GM21786 (cell line): ENCODE data around the gene FIS1.
"Not testable (repeated sequence)": the region's sequence is repeated elsewhere in the genome, so short reads cannot be mapped to it uniquely, and the experiment has no call there.

ENCODE experiments used
- ATAC-seq: cut with Tn5 transposase; IDR thresholded peaks from one replicate; pipeline ENCODE4 v1.9.1; 2021; ENCODE audit not compliant: unreplicated experiment

The FIS1 gene

DNA sequence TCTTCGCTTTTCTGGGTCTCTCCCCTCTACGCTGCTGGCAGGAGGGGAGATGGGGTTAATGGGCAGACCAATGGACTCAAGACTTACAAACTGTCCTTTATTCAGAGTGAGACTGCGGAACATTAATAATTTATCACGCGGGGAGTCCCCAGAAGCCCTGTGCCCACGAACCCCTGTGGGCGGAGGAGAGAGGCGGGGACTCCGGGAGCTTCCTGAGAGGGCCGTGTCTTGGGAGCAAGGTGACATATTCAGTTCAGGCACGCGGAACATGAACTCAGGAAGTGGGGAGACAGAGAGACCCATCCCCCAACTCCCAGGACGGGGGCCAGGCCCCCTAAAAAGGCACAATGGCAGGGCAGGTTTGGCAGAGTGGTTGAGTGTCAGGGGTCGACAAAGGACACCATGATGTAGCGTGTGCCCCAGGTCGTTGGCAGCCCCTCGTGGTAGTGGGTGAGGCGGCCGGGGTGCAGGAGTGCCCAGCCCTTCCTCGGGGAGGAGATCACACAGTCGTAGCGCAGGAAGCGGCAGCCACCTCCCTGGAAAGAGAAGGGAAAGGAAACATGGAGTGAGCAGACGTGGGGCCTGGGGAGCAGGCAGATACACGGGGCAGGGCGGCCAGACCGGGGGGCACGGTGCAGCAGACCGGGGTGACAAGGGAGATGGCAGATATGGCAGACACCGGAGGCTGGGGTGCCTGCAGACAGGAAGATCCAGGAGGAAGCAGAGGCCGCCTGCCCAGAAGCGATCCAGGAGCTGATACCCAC is 38.8 kb downstream of the FIS1 start:
- no peak for ATAC-seq

DNA sequence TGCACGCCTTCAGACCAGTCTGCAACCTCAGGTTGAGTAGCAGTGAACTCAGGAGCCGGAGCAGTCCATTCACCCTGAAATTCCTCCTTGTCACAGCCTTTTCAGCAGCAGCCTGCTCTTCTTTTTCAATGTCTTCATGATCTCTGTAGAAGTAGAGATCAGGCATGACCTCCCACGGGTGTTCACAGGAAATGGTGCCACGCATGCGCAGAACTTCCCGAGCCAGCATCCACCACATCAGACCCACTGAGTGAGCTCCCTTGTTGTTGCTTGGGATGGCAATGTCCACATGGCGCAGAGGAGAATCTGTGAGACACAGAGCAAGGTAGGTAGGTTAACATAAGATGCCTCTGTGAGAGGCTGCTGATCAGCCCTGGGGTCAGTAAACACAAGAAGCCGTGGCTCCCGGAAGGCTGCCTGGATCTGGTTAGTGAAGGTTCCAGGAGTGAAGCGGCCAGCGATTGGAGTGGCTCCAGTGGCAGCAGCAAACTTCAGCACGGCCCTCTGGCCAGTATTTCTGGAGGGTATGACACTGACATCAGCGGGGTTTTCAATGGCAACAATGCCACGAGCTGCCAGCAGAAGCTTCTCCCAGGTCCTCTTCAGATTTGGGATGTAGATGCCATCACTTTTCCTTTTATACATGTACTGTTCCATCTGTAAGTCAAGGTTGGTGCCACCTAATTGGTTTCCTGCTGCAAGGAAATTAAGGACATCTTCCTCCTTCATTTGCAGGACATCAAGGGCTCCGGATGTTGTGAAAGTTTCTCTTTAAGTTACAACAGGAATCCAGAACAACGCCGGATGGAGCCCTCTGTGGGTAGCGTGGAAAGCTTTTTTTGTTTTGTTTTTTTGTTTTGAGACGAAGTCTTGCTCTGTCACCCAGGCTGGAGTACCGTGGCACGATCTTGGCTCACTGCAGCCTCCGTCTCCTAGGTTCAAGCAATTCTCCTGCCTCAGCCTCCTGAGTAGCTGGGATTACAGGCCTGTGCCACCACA is 40.8 kb downstream of the FIS1 start:
- ATAC-seq, result not testable (repeated sequence)

DNA sequence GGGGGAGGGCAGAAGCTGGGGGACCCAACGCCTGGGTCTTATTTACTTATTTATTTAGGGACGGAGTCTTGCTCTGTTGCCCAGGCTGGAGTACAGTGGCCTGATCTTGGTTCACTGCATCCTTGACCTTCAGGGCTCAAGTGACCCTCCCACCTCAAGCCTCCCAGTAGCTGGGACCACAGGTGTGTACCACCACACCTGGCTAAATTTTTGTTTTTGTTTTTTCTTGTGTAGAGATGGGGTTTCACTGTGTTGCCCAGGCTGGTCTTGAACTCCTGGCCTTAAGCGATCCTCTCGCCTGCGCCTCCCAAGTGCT is 42.3 kb downstream of the FIS1 start:
- ATAC-seq, result no peak

DNA sequence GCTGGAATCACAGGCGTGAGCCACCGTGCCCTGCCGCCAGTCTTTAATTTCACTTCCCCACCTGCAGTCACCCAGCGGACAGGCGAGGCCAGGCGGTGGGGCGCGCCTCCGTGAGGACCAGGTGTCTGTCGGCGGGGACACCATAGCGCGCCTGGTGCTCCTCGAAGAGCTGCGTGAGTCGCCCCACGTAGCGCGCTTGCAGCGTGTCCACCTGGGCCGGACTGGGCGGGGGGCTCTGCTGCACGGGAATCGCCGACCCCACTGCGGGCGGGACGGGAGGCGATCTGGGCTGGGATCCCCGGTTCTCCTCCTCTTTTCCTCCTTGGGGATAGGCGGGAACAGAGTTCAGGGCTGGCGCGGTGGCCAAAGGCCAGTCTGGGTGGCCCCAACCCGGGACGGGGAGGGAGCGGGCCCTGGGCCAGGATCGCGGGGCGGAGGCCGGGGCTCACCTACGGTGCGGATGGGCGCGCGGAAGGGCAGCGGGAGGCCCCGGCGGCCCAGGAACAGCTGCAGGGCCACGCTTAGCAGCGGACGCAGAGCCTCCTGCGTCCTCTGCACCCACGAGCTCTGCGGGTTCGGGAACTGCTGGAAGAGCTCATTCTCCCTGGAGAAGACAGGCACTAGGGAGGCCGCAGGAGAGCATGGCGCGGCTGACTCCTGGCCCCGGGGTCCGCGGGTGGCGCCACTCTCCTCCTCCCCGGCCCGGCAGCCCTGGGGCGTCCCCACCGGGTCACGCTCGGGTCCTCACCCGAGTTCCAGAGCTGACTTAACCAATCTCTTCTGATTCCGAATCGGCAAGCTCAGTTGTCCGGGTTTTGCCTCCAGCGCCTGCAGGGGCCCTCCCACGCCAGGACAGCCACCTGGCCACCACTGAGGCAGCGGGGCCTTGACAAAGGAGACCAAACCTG is 42.9 kb downstream of the FIS1 start:
- ATAC-seq, result no peak

DNA sequence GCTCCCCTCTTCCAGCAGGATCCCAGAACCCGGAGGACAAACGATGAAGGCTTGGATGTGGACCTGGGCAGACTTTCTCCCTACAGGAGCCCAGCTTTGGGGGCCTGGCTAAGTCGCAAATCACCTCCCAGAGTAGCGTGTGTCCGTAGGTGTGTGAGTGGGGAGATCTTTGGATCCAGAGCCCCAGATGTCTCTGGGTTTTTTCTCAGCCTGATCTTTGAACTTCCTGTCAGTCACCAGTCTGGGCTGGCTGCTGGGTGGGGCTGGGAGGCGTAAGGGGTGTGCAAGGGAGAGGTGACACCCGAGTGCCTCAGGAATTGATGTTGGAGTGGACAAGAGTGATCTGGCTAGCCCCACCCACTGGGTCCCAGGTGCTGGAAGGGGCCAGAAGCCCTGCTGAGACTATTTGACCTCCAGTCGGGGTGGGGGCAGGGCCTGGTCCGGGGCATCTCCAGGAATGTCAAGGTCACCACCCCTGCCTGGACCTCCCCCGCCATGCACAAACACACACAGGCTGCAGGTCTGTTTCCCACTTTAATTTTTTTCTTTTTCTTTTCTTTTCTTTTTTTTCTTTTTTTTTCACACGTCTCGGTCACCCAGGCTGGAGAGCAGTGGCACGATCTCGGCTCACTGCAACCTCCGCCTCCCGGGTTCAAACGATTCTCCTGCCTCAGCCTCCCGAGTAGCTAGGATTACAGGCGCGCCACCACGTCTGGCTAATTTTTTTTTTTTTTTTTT is 43.9 kb downstream of the FIS1 start, which contains the start of gene MOGAT3:
TSS of gene MOGAT3 (minus strand) at position 175 of the 738 bp plus-strand sequence. CDS start 182 bp downstream, outside the sequence.
- ATAC-seq, result no peak

DNA sequence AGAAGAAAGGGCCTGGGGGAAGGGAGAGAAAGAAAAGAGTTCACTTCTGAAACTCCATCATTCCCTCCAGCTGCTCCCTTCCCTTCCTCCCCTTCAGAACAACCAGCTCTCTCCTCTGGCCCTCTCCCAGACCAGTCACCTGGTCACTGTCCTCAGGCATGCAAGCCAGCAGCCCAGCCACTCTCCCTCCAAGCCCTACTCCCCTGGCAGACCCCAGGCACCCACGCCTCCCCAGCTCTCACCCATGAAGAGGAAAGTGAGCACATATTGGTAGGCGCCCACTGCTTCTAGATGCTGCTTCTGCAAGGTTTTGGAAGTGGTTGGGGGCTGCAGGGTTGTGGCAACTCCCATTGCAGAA is 44.4 kb downstream of the FIS1 start:
- ATAC-seq, result no peak

DNA sequence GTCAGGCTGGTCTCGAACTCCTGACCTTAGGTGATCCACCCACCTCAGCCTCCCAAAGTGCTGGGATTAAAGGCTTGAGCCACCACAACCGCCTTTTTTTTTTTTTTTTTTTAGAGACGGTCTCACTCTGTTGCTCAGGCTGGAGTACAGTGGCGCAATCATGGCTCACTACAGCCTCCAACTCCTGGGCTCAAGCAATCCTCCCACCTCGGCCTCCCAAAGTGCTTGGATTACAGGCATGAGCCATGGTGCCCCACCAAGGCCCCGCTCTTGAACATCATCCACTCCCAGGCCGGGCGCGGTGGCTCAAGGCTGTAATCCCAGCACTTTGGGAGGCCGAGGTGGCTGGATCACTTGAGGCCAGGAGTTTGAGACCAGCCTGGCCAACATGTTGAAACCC is 45.4 kb downstream of the FIS1 start:
- ATAC-seq, result not testable (repeated sequence)

DNA sequence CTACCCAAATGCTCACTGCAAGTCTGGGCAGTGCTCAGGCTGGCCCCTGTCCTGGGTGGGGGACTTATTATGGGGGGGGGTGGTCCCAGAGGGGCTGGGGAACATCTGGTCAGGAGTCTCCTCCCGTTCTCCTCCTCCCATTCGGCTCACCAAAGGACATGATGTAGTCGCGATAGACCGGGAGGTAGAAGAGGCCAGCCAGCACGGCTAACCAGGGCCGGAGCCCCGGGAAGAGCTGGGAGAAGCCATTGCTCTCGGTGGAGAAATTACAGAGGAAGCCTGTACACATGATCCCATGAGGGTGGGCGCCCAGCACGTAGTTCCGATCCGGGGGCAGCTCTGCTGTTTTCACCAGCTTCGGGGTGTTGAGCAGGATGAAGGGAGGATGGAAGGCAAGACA is 46.4 kb downstream of the FIS1 start:
- no peak for ATAC-seq

DNA sequence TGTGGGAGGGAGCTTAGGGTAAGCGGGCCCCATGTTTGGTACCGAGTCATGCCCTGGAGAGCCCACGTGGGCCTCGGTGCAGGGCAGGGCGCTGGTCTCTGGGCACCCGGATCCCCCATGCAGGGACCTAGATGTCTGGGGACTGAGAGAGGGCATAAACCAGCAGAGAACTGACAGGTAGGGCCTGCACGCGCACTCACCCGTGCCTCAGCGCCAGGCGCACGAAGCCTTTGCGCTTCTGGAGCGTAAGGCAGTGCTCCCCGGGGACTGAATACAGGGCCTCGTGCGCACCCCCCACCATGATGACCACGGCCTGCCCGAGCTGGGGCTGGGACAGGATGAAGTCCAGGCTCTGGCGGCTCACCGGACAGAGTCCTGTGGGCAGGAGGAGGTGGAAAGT is 46.9 kb downstream of the FIS1 start:
- no peak for ATAC-seq

DNA sequence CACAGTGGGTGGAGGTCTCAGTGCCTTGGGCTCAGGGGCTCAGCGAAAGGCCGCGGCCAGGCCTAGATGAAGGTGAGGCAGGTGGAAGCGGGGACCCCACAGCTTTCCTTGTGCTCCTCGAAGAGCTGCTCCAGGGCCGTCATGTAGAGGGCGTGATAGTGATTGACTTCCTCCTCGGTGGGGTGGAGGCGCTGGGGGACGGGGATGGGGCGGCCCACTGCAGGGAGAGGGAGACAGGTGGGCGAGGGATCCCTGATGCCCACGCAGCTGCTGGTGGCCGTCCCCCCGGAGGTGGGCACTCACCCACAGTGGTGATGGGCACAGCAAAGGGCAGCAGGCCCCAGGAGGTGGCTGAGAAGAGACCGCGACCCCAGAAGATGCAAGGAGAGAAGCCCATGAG is 49.0 kb downstream of the FIS1 start:
- ATAC-seq, result no peak
